Kidney capillary endothelial cell (primary cell): ENCODE results near the gene LRRC15.

ENCODE experiments used
- DNase-seq: peaks from one replicate; pipeline ENCODE4 v3.0.0-alpha.2; 2018; ENCODE audit warnings: low spot score

Gene LRRC15

GRCh38 chr3:194364314-194364651, 5.3 kb downstream of the LRRC15 start:
- no peak for DNase-seq

DNA sequence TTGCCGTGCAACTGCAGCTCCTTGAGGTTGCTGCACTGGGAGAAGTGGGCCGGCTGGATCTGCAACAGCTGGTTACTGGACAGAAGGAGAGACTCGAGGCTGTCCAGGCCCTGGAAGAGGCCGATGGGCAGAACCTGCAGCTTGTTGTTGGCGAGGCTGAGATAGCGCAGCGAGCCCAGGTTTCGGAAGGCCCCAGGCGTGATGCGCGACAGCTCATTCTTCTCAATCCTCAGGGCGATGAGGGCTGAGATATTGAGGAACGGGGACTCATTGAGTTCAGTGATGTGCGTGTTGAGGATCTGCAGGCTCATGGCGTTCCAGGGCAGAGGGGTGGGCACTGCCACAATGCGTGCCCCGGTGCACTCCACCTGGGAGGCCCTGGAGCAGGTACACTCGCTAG, 9.0 kb downstream of the LRRC15 start:
- no peak for DNase-seq

DNA sequence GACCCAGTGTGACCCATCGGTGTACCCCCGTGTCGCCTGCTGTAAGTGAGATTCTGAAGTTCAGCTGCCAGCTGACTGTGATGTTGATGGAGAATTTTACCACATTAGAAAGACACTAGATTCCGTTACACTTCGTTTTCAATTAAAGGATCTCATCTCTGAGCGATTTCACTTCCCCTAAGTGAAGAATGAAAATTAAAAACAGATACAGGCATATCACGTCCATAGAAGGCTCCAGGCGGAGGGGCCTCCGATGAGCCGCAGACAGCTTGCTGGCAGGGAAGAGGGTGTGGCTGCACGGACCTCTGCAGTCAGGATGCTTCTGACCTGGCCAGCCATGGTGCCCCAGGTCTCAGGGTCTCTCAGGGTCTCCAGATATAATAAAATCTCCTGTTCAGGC, 11.9 kb downstream of the LRRC15 start:
- no peak for DNase-seq

GRCh38 chr3:194355379-194355778, 14.2 kb downstream of the LRRC15 start:
- no peak for DNase-seq

GRCh38 chr3:194354315-194354714, 15.2 kb downstream of the LRRC15 start:
- no peak for DNase-seq

- DNase-seq, result no peak
These were observed 16.8 kb downstream of the LRRC15 start for GRCh38 chr3:194352667-194353246.

GRCh38 chr3:194351952-194352536, 17.5 kb downstream of the LRRC15 start:
- no peak for DNase-seq

GRCh38 chr3:194351080-194351672, 18.4 kb downstream of the LRRC15 start, which contains the start of gene CPN2:
CPN2 (minus strand) TSS chr3:194351328; CDS start chr3:194342702, 8,626 bp downstream.
- no peak for DNase-seq

DNA sequence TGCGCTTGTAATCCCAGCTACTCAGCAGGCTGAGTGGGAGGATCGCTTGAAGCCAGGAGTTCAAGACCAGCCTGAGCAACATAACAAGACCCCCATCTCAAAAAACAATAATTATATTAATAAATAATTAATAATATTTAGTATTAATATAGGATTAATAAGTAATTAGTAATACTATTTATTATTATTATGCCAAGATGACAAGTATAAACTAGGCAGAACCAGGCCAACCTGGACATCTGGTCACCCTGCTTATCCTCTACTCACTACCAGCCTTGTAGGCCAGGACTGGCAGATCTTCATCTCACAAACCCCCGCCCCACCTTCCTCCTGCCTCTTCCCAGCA, 18.8 kb downstream of the LRRC15 start:
- DNase-seq, result no peak

GRCh38 chr3:194348354-194348753, 21.2 kb downstream of the LRRC15 start:
- no peak for DNase-seq

- DNase-seq, result no peak
These were observed 22.9 kb downstream of the LRRC15 start for GRCh38 chr3:194346621-194347020.

DNA sequence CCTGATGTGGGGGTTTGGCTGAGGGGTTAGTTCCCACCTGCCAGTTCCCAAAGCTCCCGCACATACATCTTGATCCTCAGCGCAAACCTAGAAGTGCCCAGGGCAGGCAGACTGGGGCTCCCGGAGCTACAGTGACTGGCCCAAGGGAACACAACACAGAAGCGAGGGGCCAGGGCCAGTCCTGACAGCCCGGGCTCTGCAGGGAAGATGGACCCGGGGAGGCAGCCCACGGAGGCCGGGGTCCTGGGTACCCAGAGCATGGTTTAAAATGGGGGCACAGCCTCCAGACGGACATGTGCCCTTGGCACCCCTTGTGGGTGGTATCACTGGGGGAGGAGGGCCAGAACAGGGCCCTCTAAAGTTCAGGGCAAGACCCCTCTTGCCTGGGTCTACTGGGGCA, 23.5 kb downstream of the LRRC15 start:
- DNase-seq, result no peak

GRCh38 chr3:194344012-194344411, 25.5 kb downstream of the LRRC15 start:
- peak; percentile 59 for DNase-seq

- no peak for DNase-seq
These were observed 26.0 kb downstream of the LRRC15 start for GRCh38 chr3:194343561-194343893.

GRCh38 chr3:194342861-194343560, 26.5 kb downstream of the LRRC15 start:
- no peak for DNase-seq

- DNase-seq, result no peak
These were observed 28.7 kb downstream of the LRRC15 start for GRCh38 chr3:194340757-194341400.

GRCh38 chr3:194339840-194340239, 29.7 kb downstream of the LRRC15 start:
- DNase-seq, result no peak

DNA sequence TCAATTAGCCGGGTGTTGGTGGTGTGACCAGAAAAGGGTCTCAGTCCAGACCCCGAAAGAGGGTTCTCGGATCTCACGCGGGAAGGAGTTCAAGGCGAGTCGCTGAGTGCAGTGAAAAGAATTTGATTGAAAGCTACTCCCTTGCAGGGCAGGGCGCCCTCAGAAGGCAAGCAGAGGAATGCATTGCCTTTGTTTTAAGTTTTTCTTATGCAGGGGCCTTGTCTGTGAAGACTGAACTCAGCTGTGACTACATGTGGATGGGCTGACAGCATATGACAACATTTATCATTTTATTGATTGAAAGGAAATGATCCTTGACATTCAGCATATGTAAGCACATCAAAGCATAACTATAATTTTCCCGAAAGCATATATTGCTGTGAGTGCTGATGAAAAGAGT, 30.2 kb downstream of the LRRC15 start:
- DNase-seq, result no peak

GRCh38 chr3:194337965-194338753, 31.4 kb downstream of the LRRC15 start:
- no peak for DNase-seq

- no peak for DNase-seq
These were observed 32.8 kb downstream of the LRRC15 start for GRCh38 chr3:194336601-194337355.

- no peak for DNase-seq
These were observed 35.6 kb downstream of the LRRC15 start for GRCh38 chr3:194333981-194334320.
